HG03469 (cell line): Measurements from ENCODE around the gene ST6GALNAC4.
"Not testable (repeated sequence)": the region's sequence is repeated elsewhere in the genome, so short reads cannot be mapped to it uniquely, and the experiment has no call there.

Experiments used
- ATAC-seq: cut with Tn5 transposase; IDR thresholded peaks from one replicate; pipeline ENCODE4 v1.9.1; 2021; ENCODE audit warnings: mild to moderate bottlenecking, moderate library complexity, moderate number of reproducible peaks; ENCODE audit not compliant: unreplicated experiment

The ST6GALNAC4 gene

GRCh38 chr9:127895811-127896210, 21.0 kb downstream of the ST6GALNAC4 start:
- ATAC-seq: no peak

GRCh38 chr9:127893392-127893791, 23.4 kb downstream of the ST6GALNAC4 start:
- ATAC-seq: no peak

DNA sequence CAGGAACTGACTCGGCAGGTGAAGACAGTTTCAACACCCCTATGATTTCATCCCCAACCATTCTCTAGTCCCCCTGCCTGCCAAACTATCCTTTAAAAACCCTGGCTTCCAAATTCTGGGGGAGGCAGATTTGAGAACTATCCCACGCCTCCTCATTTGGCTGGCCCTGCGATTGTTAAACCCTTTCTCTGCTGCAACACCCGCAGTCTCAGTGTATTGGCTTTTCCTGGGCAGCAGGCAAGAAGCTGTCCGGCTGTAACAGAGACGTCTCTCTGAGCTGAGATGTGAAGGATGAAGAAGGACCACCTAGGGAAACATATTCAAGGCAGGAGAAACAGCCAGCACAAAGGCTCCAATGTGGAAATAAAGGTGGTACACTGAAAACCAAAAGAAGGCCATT, 24.0 kb downstream of the ST6GALNAC4 start:
- no peak for ATAC-seq

GRCh38 chr9:127890053-127890452, 26.8 kb downstream of the ST6GALNAC4 start:
- no peak for ATAC-seq

GRCh38 chr9:127887792-127888191, 29.0 kb downstream of the ST6GALNAC4 start:
- ATAC-seq: no peak

GRCh38 chr9:127886401-127886972, 30.4 kb downstream of the ST6GALNAC4 start:
- no peak for ATAC-seq

DNA sequence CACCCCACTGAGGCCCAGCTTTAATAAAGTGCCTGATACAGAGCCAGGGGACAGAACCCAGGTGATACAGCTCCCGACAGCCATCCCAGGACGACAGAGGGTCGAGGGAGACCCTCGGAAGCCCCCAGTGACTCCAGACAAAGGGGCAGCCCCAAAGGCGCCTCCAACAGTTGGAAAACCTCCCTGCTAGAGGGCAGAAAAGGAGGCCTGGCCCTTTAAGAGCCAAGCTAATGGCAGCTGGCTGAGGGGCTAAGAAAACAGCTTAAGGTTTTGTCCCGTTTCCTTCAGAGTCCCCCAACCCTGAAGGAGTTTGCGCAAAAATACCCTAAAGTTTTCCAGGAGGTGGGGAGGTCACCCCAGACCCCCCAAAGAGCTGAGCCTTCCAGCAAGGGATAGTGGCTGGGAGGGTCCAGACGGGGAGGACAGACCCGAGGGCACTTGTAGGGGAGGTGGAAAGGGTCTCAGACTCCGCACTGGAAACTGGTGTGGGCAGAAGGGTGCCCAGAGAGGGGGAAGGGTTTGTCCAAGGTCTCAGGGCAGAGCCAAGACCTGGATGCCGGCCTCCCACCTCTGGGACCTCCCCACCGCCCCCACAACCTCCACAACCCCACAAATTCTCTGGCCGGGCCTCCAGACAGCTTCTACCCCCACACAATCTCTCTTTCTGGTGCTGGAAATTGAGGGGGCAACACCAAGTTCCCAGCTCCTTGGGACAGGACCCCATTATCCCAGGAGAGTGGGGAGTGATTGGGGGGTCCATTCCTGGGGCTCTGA, 31.1 kb downstream of the ST6GALNAC4 start:
- no peak for ATAC-seq

GRCh38 chr9:127884976-127885490, 31.8 kb downstream of the ST6GALNAC4 start:
- ATAC-seq: no peak

DNA sequence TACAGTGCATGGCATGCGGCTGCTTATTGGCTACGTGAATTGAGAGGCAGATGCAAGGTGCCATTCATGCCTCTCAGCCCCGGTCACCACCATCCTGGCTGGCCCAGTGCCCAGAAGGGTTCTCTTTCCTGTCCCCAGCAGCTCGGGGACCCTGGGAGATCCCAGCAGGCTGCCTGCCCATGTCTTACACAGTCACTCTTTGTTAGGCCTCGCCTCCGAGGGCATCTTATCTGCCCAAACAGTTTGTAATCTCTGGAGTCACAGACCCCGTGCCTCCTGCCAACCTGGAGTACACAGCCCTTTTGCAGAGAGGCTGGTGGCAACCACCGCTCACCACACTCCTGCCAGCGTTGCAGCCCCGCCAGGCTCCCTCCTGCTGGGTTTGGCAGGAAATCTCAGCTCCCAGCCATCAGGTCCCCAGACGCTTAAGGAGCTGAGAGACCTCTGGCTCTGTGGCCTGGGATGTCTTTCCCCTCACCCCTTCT, 32.4 kb downstream of the ST6GALNAC4 start:
- no peak for ATAC-seq

- ATAC-seq: no peak
Observed at GRCh38 chr9:127883959-127884358, 32.9 kb downstream of the ST6GALNAC4 start.

- ATAC-seq: not testable (repeated sequence)
Observed at GRCh38 chr9:127881715-127882114, 35.1 kb downstream of the ST6GALNAC4 start.

DNA sequence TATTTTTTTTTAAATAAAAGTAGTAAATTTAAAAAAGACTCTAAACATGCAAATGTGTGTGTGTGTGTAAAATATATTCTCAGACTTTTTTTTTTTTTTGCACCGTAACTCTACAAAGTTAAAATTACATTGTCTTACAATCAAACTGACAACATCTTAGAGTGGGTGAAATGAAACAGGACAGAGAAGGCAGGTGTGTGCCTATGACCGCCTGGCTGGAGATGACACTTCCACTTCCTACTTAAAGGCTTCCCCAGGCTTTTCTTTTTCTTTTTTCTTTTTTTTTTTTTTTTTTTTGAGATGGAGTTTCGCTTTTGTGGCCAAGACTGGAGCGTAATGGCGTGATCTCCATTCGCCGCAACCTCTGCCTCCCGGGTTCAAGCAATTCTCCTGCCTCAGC, 36.7 kb downstream of the ST6GALNAC4 start:
- ATAC-seq: no peak

GRCh38 chr9:127878652-127879390, 38.0 kb downstream of the ST6GALNAC4 start:
- ATAC-seq: no peak

DNA sequence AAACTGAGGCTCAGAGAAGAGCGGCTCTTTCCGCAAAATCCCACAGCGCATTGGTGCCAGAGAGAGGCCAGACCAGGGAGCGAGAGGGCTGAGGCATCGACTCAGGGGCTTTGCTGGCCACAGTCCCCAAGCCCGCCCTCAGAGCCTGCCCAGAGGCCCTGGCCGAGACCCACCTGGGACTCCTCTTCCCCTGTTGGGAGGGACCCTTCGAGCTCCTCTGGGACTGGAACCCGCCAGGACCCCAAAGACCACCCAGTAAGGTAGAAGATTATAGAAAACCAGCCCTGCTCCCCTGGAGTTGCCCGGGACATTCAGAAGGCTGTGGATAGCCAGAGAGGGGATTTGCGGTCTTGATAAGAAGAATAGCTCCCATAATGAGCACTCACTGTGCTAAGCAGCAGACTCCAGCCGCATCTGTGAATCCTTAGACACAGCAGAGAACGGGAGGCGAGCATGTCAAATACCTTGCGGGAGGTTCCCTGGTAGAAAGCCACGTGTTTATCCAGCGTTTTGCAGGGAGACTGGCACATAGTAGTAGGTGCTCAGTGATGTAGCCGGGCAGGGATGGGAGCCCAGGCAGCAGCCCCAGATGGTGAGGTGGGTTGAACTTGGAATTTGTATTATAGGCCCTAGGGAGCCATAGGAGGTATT, 38.7 kb downstream of the ST6GALNAC4 start:
- ATAC-seq: no peak

GRCh38 chr9:127877566-127877998, 39.3 kb downstream of the ST6GALNAC4 start, which contains the start of gene AK1:
TSS of gene AK1 (minus strand) at chr9:127877675. CDS start at chr9:127874617, 3,058 bp downstream.
- ATAC-seq: no peak

DNA sequence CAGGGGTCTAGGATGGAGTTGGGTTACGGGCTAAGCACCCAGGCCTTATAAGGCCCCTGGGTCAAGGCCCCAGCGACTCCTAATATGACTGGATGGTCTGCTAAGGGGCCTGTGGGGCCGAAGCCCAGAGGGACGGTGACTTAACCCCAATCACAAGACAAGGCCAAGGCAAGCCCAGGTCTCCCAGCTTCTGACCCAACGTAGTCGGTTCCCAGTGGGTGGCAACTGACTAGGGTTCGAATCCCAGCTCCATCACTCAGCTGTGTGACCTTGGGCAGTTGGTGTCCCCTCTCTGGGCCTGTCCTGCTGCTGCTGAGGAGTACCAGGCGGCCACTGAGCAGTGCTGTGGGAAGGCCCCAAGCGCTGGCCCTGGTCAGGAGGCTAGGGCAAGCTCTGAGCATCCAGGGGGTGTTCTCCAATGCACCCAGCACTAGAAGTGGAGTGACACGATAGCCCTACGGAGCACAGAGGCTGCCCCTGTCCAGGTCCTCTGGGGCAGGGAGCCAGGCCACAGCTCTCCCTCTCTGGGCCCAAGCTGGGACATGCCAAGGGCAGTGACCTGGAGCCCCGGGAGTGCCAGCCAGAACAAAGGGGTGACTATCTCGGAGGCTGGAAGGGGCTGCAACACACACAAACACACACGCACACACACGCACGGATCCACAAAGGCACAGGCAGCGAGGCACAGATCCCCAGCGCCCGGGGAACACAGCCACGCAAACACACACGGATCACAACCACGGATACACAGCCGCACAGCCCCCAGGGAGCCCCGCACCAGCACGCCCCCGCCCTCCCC, 39.9 kb downstream of the ST6GALNAC4 start:
- ATAC-seq: no peak

- no peak for ATAC-seq
Observed at GRCh38 chr9:127876026-127876763, 40.6 kb downstream of the ST6GALNAC4 start.

DNA sequence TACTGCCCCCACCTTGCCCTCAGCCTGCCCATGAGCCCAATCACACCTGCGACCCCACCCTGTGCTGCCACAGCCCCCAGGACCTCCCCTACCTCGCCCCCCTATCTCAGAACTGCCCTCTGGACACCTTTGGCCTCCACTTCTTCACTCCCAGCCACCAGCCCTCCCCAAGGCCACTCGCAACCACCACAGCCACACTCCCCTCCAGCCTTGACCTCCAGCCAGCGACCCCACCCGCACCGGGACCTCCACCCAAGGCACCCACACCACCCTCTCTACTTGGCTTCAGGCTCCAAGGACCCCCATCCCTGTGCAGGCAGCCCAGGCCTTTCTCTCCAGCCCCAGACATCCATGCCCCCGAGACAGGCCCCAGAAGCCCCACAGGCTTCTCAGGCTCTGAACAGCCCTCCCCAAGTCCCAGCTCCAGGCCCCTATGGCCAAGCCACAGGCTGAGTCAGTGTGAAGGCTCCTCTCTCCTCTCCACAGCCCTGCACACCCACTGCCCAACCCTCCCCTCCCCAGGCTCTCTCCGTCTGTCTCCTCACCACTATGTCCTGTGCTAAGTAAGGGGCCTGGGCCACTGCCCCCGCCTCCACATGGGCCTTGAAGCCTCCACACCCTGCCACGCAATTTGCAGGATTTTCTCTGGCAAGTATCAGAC, 41.4 kb downstream of the ST6GALNAC4 start:
- no peak for ATAC-seq
